Thymus (tissue), 11 donors: ENCODE data around the gene COX20. TPM values are rescaled to one million over a fixed set of nuclear protein-coding genes. Genes with fewer than 3 reads are reported as not detected.

Experiments
- DNase-seq, 9 donors: peaks; one replicate each; pipeline ENCODE4 v3.0.0-alpha.2; 2013; ENCODE audit warnings: low spot score in 9 of 9, low read depth in 6 of 9, missing footprints in 1 of 9
- H3K27ac ChIP-seq, 2 donors: one replicate each; pipeline ENCODE4 v1.5.1; 2013; ENCODE audit warnings: control low read depth in 1 of 2, low read depth in 1 of 2, low read length in 1 of 2, mild to moderate bottlenecking in 1 of 2, moderate library complexity in 1 of 2
- H3K27me3 ChIP-seq, 2 donors: one replicate each; pipeline ENCODE4 v1.5.1; 2013; ENCODE audit warnings: low read length in 1 of 2; ENCODE audit not compliant: control insufficient read depth in 2 of 2, insufficient read depth in 1 of 2
- H3K36me3 ChIP-seq, 2 donors: one replicate each; pipeline ENCODE4 v1.5.1; 2013; ENCODE audit warnings: low read length in 1 of 2, mild to moderate bottlenecking in 1 of 2, moderate library complexity in 1 of 2; ENCODE audit not compliant: control insufficient read depth in 2 of 2, insufficient read depth in 2 of 2
- H3K4me1 ChIP-seq, 2 donors: one replicate each; pipeline ENCODE4 v1.5.1; 2013; ENCODE audit warnings: low read length in 2 of 2; ENCODE audit not compliant: control insufficient read depth in 2 of 2, insufficient read depth in 2 of 2
- H3K4me3 ChIP-seq, 2 donors: one replicate each; pipeline ENCODE4 v1.5.1; 2013; ENCODE audit warnings: low read length in 2 of 2, control low read depth in 1 of 2, mild to moderate bottlenecking in 1 of 2
- H3K9me3 ChIP-seq, 2 donors: one replicate each; pipeline ENCODE4 v1.5.1; 2013; ENCODE audit warnings: low read length in 1 of 2, mild to moderate bottlenecking in 1 of 2; ENCODE audit not compliant: control insufficient read depth in 2 of 2, insufficient read depth in 1 of 2
- WGBS: extraction: QIAGEN DNeasy Blood & Tissue Kit; methylation state at CpG from one replicate; pipeline ENCODE4 v1.1.7; 2013; 5-methylcytosine and 5-hydroxymethylcytosine counted together
- polyA plus RNA-seq: library from polyadenylated mRNA; stranded (reverse); fragments of 200-250 nt; gene quantifications from one replicate; pipeline ENCODE4 v1.2.3, GENCODE V29; 2013
- total RNA-seq: library from RNA; stranded (reverse); fragments of 120-200 nt; gene quantifications from one replicate; pipeline ENCODE4 v1.2.4, GENCODE V29; 2013
- donor health status: healthy.

Gene COX20
- total and polyA plus RNA-seq, 2 donors = 26.9 to 60.8 TPM

- no peak overlapping the region for H3K4me3 ChIP-seq
- H3K9me3 ChIP-seq = no peaks in the 10 kb centered on the region
- no peaks in the 10 kb centered on the region for H3K36me3 ChIP-seq
- 91% methylated on average over 22 of the region's 22 CpGs for WGBS
- no peak overlapping the region for H3K27ac ChIP-seq
- H3K27me3 ChIP-seq = no peaks in the 10 kb centered on the region
- DNase-seq = no peak
- no peaks in the 10 kb centered on the region for H3K4me1 ChIP-seq
Measured at GRCh38 chr1:244810221-244810620, 25.2 kb upstream of the COX20 start.

- Histone ChIP-seq H3K27me3 (peaks cover 0 to 5% of the 10 kb centered on the region in 2 donors), H3K27ac (no peak overlapping the region), H3K9me3 (no peaks in the 10 kb centered on the region), H3K36me3 (no peaks in the 10 kb centered on the region), H3K4me3 (no peak overlapping the region), H3K4me1 (no peaks in the 10 kb centered on the region)
- WGBS = 93% methylated on average over 6 of the region's 6 CpGs
- no peak for DNase-seq
Measured at GRCh38 chr1:244813327-244813726, 22.1 kb upstream of the COX20 start.

GRCh38 chr1:244815600-244816099 lies 19.8 kb upstream of the COX20 start:
- WGBS = 27% methylated on average over 15 of the region's 15 CpGs
- H3K27ac ChIP-seq = no peak overlapping the region
- H3K27me3 ChIP-seq = peaks cover 0 to 5% of the 10 kb centered on the region in 2 donors
- H3K4me1 ChIP-seq = no peaks in the 10 kb centered on the region
- H3K36me3 ChIP-seq = no peaks in the 10 kb centered on the region
- no peaks in the 10 kb centered on the region for H3K9me3 ChIP-seq
- DNase-seq = no peak
- H3K4me3 ChIP-seq = no peak overlapping the region

GRCh38 chr1:244817415-244817894 lies 18.0 kb upstream of the COX20 start:
- Histone ChIP-seq H3K9me3 (no peaks in the 10 kb centered on the region), H3K27ac (no peak overlapping the region), H3K36me3 (no peaks in the 10 kb centered on the region), H3K4me3 (no peak overlapping the region), H3K27me3 (peaks cover 0 to 5% of the 10 kb centered on the region in 2 donors), H3K4me1 (no peaks in the 10 kb centered on the region)
- 97% methylated on average over 12 of the region's 12 CpGs for WGBS
- DNase-seq = no peak

GRCh38 chr1:244820131-244820530 lies 15.3 kb upstream of the COX20 start:
- Histone ChIP-seq H3K4me1 (no peaks in the 10 kb centered on the region), H3K4me3 (no peak overlapping the region), H3K9me3 (no peaks in the 10 kb centered on the region), H3K27me3 (peaks cover 0 to 5% of the 10 kb centered on the region in 2 donors), H3K27ac (no peak overlapping the region), H3K36me3 (no peaks in the 10 kb centered on the region)
- 96% methylated on average over 2 of the region's 2 CpGs for WGBS
- no peak for DNase-seq

GRCh38 chr1:244821134-244821533 lies 14.3 kb upstream of the COX20 start:
- DNase-seq = no peak
- Histone ChIP-seq H3K4me3 (no peak overlapping the region), H3K27ac (no peak overlapping the region), H3K4me1 (no peaks in the 10 kb centered on the region), H3K36me3 (no peaks in the 10 kb centered on the region), H3K9me3 (no peaks in the 10 kb centered on the region), H3K27me3 (no peaks in the 10 kb centered on the region)
- 90% methylated on average over 3 of the region's 3 CpGs for WGBS

GRCh38 chr1:244822878-244823277 lies 12.6 kb upstream of the COX20 start:
- H3K4me3 ChIP-seq = no peak overlapping the region
- no peaks in the 10 kb centered on the region for H3K9me3 ChIP-seq
- no peaks in the 10 kb centered on the region for H3K36me3 ChIP-seq
- 93% methylated on average over 11 of the region's 11 CpGs for WGBS
- H3K27me3 ChIP-seq = no peaks in the 10 kb centered on the region
- no peaks in the 10 kb centered on the region for H3K4me1 ChIP-seq
- no peak overlapping the region for H3K27ac ChIP-seq
- DNase-seq = no peak

- no peaks in the 10 kb centered on the region for H3K4me1 ChIP-seq
- no peak for DNase-seq
- H3K4me3 ChIP-seq = no peak overlapping the region
- H3K27ac ChIP-seq = no peak overlapping the region
- no peaks in the 10 kb centered on the region for H3K27me3 ChIP-seq
- no peaks in the 10 kb centered on the region for H3K9me3 ChIP-seq
- H3K36me3 ChIP-seq = no peaks in the 10 kb centered on the region
- WGBS = 98% methylated on average over 4 of the region's 4 CpGs
Measured at GRCh38 chr1:244826712-244827111, 8.7 kb upstream of the COX20 start.

- Histone ChIP-seq H3K36me3 (no peaks in the 10 kb centered on the region), H3K27me3 (no peaks in the 10 kb centered on the region), H3K27ac (no peak overlapping the region), H3K9me3 (no peaks in the 10 kb centered on the region), H3K4me1 (peaks cover 0 to 4% of the 10 kb centered on the region in 2 donors), H3K4me3 (no peak overlapping the region)
- no peak for DNase-seq
- WGBS = 96% methylated on average over 3 of the region's 3 CpGs
Measured at GRCh38 chr1:244830639-244831038, 4.8 kb upstream of the COX20 start.
